ENCODE results near the gene ADCY10. TPM values are rescaled to one million over a fixed set of nuclear protein-coding genes. Genes with fewer than 3 reads are reported as not detected.

Gene ADCY10
- total RNA-seq, 1 experiment from 2014 or later, result 0.10 TPM

DNA sequence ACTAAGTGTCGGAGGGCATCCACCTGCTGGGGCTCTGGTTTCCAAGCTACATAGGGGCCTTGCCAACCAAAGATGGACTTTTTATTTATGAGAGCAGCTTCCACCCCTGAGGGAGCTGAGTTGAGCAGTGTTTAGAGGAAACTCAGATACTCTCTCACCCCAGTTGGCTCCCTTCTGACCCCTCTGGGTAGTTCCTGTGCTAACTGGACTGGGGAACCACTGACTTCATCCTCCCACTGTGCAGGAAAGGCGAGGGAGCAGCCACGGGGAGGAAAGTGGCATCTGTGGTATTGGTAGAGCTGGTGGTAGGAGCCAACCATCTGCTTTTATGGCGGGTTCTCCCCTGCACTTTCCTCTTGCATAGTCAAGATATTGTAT lies 121.8 kb downstream of the ADCY10 start:
- Histone ChIP-seq H3K27ac (ENCODE audit: low read length) (no peak overlapping the region), H3K4me1 (ENCODE audit: control insufficient read depth, insufficient read depth, low read length) (no peaks in the 10 kb centered on the region), H3K9me3 (ENCODE audit: control insufficient read depth, insufficient read depth, low read depth, low read length) (no peaks in the 10 kb centered on the region), H3K27me3 (ENCODE audit: control insufficient read depth, insufficient read depth, low read length) (no peaks in the 10 kb centered on the region), H3K4me3 (ENCODE audit: low read depth in 2 of 2, low read length in 2 of 2) (no peak overlapping the region), H3K36me3 (ENCODE audit: control insufficient read depth, insufficient read depth, low read length) (no peaks in the 10 kb centered on the region; the same call in 1 of the 2 replicates)
- intact Hi-C loops (cut with micrococcal nuclease; ENCODE audit: unreplicated experiment), result no loop called here
- in situ Hi-C loops (cut with HindIII; ENCODE audit: low pct_unique_long_range_greater_than_20kb, low sequenced_read_pairs), result no loop called here
- ATAC-seq (no peak), DNase-seq (ENCODE audit: low read depth, low spot score) (no peak)
- ChIA-PET CTCF (no interaction called here), POLR2A (no interaction called here)
- TF ChIP-seq TCF7L2 (IDR thresholded peaks at IDR 0.05; ENCODE audit: low read depth, low read length) (no peak), POLR2AphosphoS5 (IDR thresholded peaks at IDR 0.05; ENCODE audit: low read depth, low read length) (no peak), REST (IDR thresholded peaks at IDR 0.05; ENCODE audit: insufficient read depth in 1 of 2, low read depth in 2 of 2, low read length in 1 of 2) (no peak), SIN3A (IDR thresholded peaks at IDR 0.05; ENCODE audit: borderline replicate concordance, insufficient read depth, low read depth, low read length) (no peak)
- TF ChIP-seq, protein P1, sequence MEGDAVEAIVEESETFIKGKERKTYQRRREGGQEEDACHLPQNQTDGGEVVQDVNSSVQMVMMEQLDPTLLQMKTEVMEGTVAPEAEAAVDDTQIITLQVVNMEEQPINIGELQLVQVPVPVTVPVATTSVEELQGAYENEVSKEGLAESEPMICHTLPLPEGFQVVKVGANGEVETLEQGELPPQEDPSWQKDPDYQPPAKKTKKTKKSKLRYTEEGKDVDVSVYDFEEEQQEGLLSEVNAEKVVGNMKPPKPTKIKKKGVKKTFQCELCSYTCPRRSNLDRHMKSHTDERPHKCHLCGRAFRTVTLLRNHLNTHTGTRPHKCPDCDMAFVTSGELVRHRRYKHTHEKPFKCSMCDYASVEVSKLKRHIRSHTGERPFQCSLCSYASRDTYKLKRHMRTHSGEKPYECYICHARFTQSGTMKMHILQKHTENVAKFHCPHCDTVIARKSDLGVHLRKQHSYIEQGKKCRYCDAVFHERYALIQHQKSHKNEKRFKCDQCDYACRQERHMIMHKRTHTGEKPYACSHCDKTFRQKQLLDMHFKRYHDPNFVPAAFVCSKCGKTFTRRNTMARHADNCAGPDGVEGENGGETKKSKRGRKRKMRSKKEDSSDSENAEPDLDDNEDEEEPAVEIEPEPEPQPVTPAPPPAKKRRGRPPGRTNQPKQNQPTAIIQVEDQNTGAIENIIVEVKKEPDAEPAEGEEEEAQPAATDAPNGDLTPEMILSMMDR (IDR thresholded peaks at IDR 0.05), result no peak
- no TSS peak for BruUV-seq (replicated peaks)

- Histone ChIP-seq H3K27me3 (ENCODE audit: control insufficient read depth, insufficient read depth, low read length) (no peaks in the 10 kb centered on the region), H3K27ac (ENCODE audit: low read length) (no peak overlapping the region), H3K4me1 (ENCODE audit: control insufficient read depth, insufficient read depth, low read length) (no peaks in the 10 kb centered on the region), H3K4me3 (ENCODE audit: low read depth in 2 of 2, low read length in 2 of 2) (no peak overlapping the region), H3K9me3 (ENCODE audit: control insufficient read depth, insufficient read depth, low read depth, low read length) (no peaks in the 10 kb centered on the region), H3K36me3 (ENCODE audit: control insufficient read depth, insufficient read depth, low read length) (no peaks in the 10 kb centered on the region; the same call in 1 of the 2 replicates)
- CTCF ChIA-PET, result no interaction called here
- DNase-seq (ENCODE audit: low read depth, low spot score) (no peak), ATAC-seq (no peak)
- intact Hi-C loops (cut with micrococcal nuclease; ENCODE audit: unreplicated experiment) (no loop called here), in situ Hi-C loops (cut with HindIII; ENCODE audit: low pct_unique_long_range_greater_than_20kb, low sequenced_read_pairs) (no loop called here)
- no TSS peak for BruUV-seq (replicated peaks)
- no peak for TF ChIP-seq SIN3A (IDR thresholded peaks at IDR 0.05; ENCODE audit: borderline replicate concordance, insufficient read depth, low read depth, low read length)
- TF ChIP-seq TCF7L2 (IDR thresholded peaks at IDR 0.05; ENCODE audit: low read depth, low read length), result no peak
- TF ChIP-seq, protein P1 (IDR thresholded peaks at IDR 0.05), result no peak
- TF ChIP-seq REST (IDR thresholded peaks at IDR 0.05; ENCODE audit: insufficient read depth in 1 of 2, low read depth in 2 of 2, low read length in 1 of 2), result no peak
- TF ChIP-seq POLR2AphosphoS5 (IDR thresholded peaks at IDR 0.05; ENCODE audit: low read depth, low read length), result no peak
- POLR2A ChIA-PET, result no interaction called here
Observed at GRCh38 chr1:167791281-167792187, 122.4 kb downstream of the ADCY10 start.
